GM12878 (cell line): ENCODE data around the gene KCTD14. TPM values are rescaled to one million over a fixed set of nuclear protein-coding genes. Genes with fewer than 3 reads are reported as not detected.

Experiments used
- ATAC-seq: fragments of 200-7000 bp; cut with Tn5 transposase; 3 replicates; pipeline ENCODE4 v1.9.1; 2020; ENCODE audit warnings: mild to moderate bottlenecking, moderate library complexity
- BruUV-seq: library from RNA; stranded (reverse); fragments of 400-500 nt; replicated peaks from 2 replicates; lab custom pipeline; 2021; lab: Mats Ljungman, UMichigan
- CTCF ChIA-PET: fragments of 300-600 bp; sonication (Branson Sonifier 250); formaldehyde crosslinking; extraction: SDS; loops from one replicate; lab custom pipeline; 2021; ENCODE audit warnings: inconsistent platforms; lab: Yijun Ruan, JAX
- POLR2A ChIA-PET: fragments of 350-600 bp; formaldehyde crosslinking; extraction: SDS; loops from one replicate; lab custom pipeline; 2021; ENCODE audit warnings: inconsistent platforms; lab: Charles Lee
- RAD21 ChIA-PET: fragments of 300-600 bp; sonication (Branson Sonifier 250); formaldehyde crosslinking; loops from one replicate; lab custom pipeline; 2023; ENCODE audit warnings: antibody characterized with exemption; ENCODE audit not compliant: unreplicated experiment; lab: Charles Lee
- SMC1A ChIA-PET: fragments of 300-600 bp; sonication (Branson Sonifier 250); formaldehyde crosslinking; loops from one replicate; lab custom pipeline; 2023; ENCODE audit not compliant: unreplicated experiment, uncharacterized antibody; lab: Charles Lee
- DNase-seq: peaks from one replicate; pipeline ENCODE4 v3.0.0-alpha.2; 2011; ENCODE audit warnings: low read depth, low spot score
- FAIRE-seq: peaks from 3 replicates; lab custom pipeline; 2011; peaks lifted over from hg19 to GRCh38; lab: Jason Lieb, UNC
- H2AFZ ChIP-seq: 2 replicates; pipeline ENCODE4 v1.6.0; 2011; ENCODE audit warnings: low read depth, low read length, control low read depth; ENCODE audit not compliant: control insufficient read depth
- H3K27ac ChIP-seq: 2 replicates; pipeline ENCODE4 v1.5.1; 2011; ENCODE audit warnings: control low read depth; ENCODE audit not compliant: control insufficient read depth, insufficient read depth
- H3K27me3 ChIP-seq, 2 experiments: replicated peaks in 1 of 2; 2 replicates each; pipeline versions ENCODE4 v1.6.0 to v1.6.1; 2011; ENCODE audit warnings: low read length in 1 of 2; ENCODE audit not compliant: control insufficient read depth in 2 of 2, insufficient read depth in 2 of 2
- H3K36me3 ChIP-seq, 2 experiments: 2 replicates each; pipeline ENCODE4 v1.5.1; 2011; ENCODE audit warnings: low read length in 1 of 2; ENCODE audit not compliant: control insufficient read depth in 2 of 2, insufficient read depth in 2 of 2
- H3K4me1 ChIP-seq: 2 replicates; pipeline ENCODE4 v1.6.1; 2011; ENCODE audit warnings: mild to moderate bottlenecking, low read length, moderate library complexity, mixed read lengths; ENCODE audit not compliant: control insufficient read depth, insufficient read depth
- H3K4me2 ChIP-seq: 2 replicates; pipeline ENCODE4 v1.6.0; 2011; ENCODE audit warnings: control low read depth; ENCODE audit not compliant: control insufficient read depth, insufficient read depth
- H3K4me3 ChIP-seq: fragments of 200-600 bp; sonication (generic); 2 replicates; pipeline ENCODE4 v1.5.1; 2016
- H3K79me2 ChIP-seq: 2 replicates; pipeline ENCODE4 v1.6.0; 2011; ENCODE audit warnings: low read length; ENCODE audit not compliant: control insufficient read depth, insufficient read depth
- H3K9ac ChIP-seq: 2 replicates; pipeline ENCODE4 v1.8.0; 2011; ENCODE audit warnings: low read length, control low read depth, mixed read lengths; ENCODE audit not compliant: control insufficient read depth, insufficient read depth
- H3K9me3 ChIP-seq: replicated peaks from 3 replicates; pipeline ENCODE4 v1.5.1; 2011; ENCODE audit warnings: mild to moderate bottlenecking, low read length; ENCODE audit not compliant: control insufficient read depth, insufficient read depth
- H4K20me1 ChIP-seq: 2 replicates; pipeline ENCODE4 v1.6.0; 2011; ENCODE audit not compliant: control insufficient read depth, insufficient read depth
- MLLT1 ChIP-seq: fragments of 450-650 bp; IDR thresholded peaks from 2 replicates; pipeline ENCODE4 v1.6.1; 2016; ENCODE audit warnings: mild to moderate bottlenecking
- PAX5 ChIP-seq: IDR thresholded peaks from 2 replicates; pipeline ENCODE4 v1.6.1; 2011; ENCODE audit warnings: low read depth, low read length, borderline replicate concordance
- PKNOX1 ChIP-seq: fragments of 450-650 bp; IDR thresholded peaks from 2 replicates; pipeline ENCODE4 v1.6.1; 2016; ENCODE audit warnings: mild to moderate bottlenecking
- SMAD1 ChIP-seq: fragments of 450-650 bp; IDR thresholded peaks from 2 replicates; pipeline ENCODE4 v1.6.1; 2018; ENCODE audit warnings: mild to moderate bottlenecking, low read depth; ENCODE audit not compliant: partially characterized antibody
- WGBS: methylation state at CpG from one replicate; pipeline ENCODE4 v1.1.6; 2016; ENCODE audit warnings: low lambda C conversion rate; ENCODE audit not compliant: insufficient replicate concordance, insufficient coverage; ENCODE audit errors: missing lambda C conversion rate; 5-methylcytosine and 5-hydroxymethylcytosine counted together
- in situ Hi-C: fragments of 300-500 bp; cut with MboI; formaldehyde crosslinking; loops from 9 replicates; pipeline ENCODE4 v1.14.3; 2018; ENCODE audit warnings: mixed read lengths
- intact Hi-C: fragments of 100-400 bp; cut with micrococcal nuclease; formaldehyde crosslinking; loops from one replicate; pipeline ENCODE4 v1.14.2; 2022; ENCODE audit not compliant: unreplicated experiment
- polyA plus RNA-seq, 11 experiments: library from polyadenylated mRNA; depleted of rRNA in 4 of 11; unstranded in 6 of 11; stranded (reverse) in 5 of 11; fragments of >200 nt; fragmentation: Nextera tagmentation in 4 of 11; fragmentation: Illumina TruSeq in 1 of 11; extraction: Ambion mirVana in 4 of 11; extraction: Trizol in 1 of 11; gene quantifications; 1 replicate in 1 of 11; 2 replicates in 10 of 11; pipeline versions ENCODE4 v1.2.1 to v1.2.3, GENCODE V29; 2011 to 2016; ENCODE audit warnings: inconsistent platforms in 2 of 11, missing spikeins in 2 of 11, low read depth in 1 of 11
- total RNA-seq, 4 experiments: library from RNA; depleted of rRNA in 3 of 4; stranded (reverse); fragments of >200 nt in 3 of 4; fragmentation: Illumina TruSeq in 1 of 4; extraction: Trizol in 1 of 4; gene quantifications; 2 replicates each; pipeline versions ENCODE4 v1.2.1 to v1.2.3, GENCODE V29; 2013 to 2021

KCTD14 gene
- total and polyA plus RNA-seq, 10 of the 15 experiments (the other 5 are each of a cell fraction or from before 2014, with no cell fraction given), result 0.11 to 0.63 (median 0.48) TPM

- H3K4me2 ChIP-seq, result no peak overlapping the region
- ChIA-PET RAD21 (no interaction called here), POLR2A (no interaction called here), CTCF (interaction anchor here (1.5 to 2.0 kb wide), 2 partner anchors 11 to 25 kb away, joined by 4 read pairs; partner anchors contain the start of gene INTS4), SMC1A (interaction anchor here (1.7 kb wide), 1 partner anchor 20 kb away, joined by 6 read pairs; no protein-coding TSS in a partner anchor)
- H2AFZ ChIP-seq, result no peak overlapping the region
- WGBS, result 40% methylated on average over 4 of the region's 4 CpGs
- no peaks in the 10 kb centered on the region; the same call in 1 of the 2 replicates for H4K20me1 ChIP-seq
- no peaks in the 10 kb centered on the region for H3K36me3 ChIP-seq
- in situ Hi-C loops (no loop called here), intact Hi-C loops (no loop called here)
- TF ChIP-seq PKNOX1 (no peak), MLLT1 (no peak), PAX5 (no peak), SMAD1 (no peak)
- H3K79me2 ChIP-seq, result no peaks in the 10 kb centered on the region
- H3K9ac ChIP-seq, result no peak overlapping the region
- DNase-seq (no peak), FAIRE-seq (no peak), ATAC-seq (no peak)
- peaks cover 7% of the 10 kb centered on the region for H3K4me1 ChIP-seq
- H3K9me3 ChIP-seq, result no peaks in the 10 kb centered on the region; the same call in 2 of the 3 replicates
- H3K27ac ChIP-seq, result no peak overlapping the region
- no peak overlapping the region for H3K4me3 ChIP-seq
- BruUV-seq, result no TSS peak
- H3K27me3 ChIP-seq, result no peaks in the 10 kb centered on the region
These were observed 3.3 kb downstream of the KCTD14 start for GRCh38 chr11:78019808-78020207.
